SU-DHL-6 (cell line): Measurements from ENCODE around the gene REXO1.

Source experiments
- CTCF ChIP-seq: fragments of 200-600 bp; sonication (generic); IDR thresholded peaks from one replicate; pipeline ENCODE4 v1.5.1; 2017; ENCODE audit warnings: antibody characterized with exemption, mild to moderate bottlenecking, low read length, moderate library complexity; ENCODE audit not compliant: insufficient read depth, poor library complexity, severe bottlenecking
- EZH2phosphoT487 ChIP-seq: fragments of 200-600 bp; sonication (generic), shearing (Covaris generic); conservative IDR thresholded peaks from 2 replicates; pipeline ENCODE4 v1.6.1; 2018; ENCODE audit warnings: mild to moderate bottlenecking, antibody characterized with exemption, low read length, moderate library complexity, mixed read lengths

GRCh38 chr19:1845125-1845515, 3.2 kb downstream of the REXO1 start:
- TF ChIP-seq CTCF (no peak), EZH2phosphoT487 (no peak)
